ENCODE results near the gene OAS3.
"Not testable (repeated sequence)": the region's sequence is repeated elsewhere in the genome, so short reads cannot be mapped to it uniquely, and the experiment has no call there.

The OAS3 gene

GRCh38 chr12:112950701-112951100, 12.4 kb downstream of the OAS3 start:
- no peak for DNase-seq (ENCODE audit: low read depth, low spot score)

- not testable (repeated sequence) for DNase-seq (ENCODE audit: low read depth, low spot score)
Observed at GRCh38 chr12:112957125-112957524, 18.9 kb downstream of the OAS3 start.

GRCh38 chr12:112961074-112961473, 22.8 kb downstream of the OAS3 start:
- DNase-seq (ENCODE audit: low read depth, low spot score), result no peak

- no peak for DNase-seq (ENCODE audit: low read depth, low spot score)
Observed at GRCh38 chr12:112961536-112961935, 23.3 kb downstream of the OAS3 start.

GRCh38 chr12:112962561-112962960, 24.3 kb downstream of the OAS3 start:
- no peak for DNase-seq (ENCODE audit: low read depth, low spot score)

GRCh38 chr12:112963227-112963861, 25.1 kb downstream of the OAS3 start:
- no peak for DNase-seq (ENCODE audit: low read depth, low spot score)

GRCh38 chr12:112964067-112964670, 25.9 kb downstream of the OAS3 start:
- DNase-seq (ENCODE audit: low read depth, low spot score), result no peak

GRCh38 chr12:112964915-112965314, 26.6 kb downstream of the OAS3 start:
- no peak for DNase-seq (ENCODE audit: low read depth, low spot score)

GRCh38 chr12:112965643-112966042, 27.4 kb downstream of the OAS3 start:
- DNase-seq (ENCODE audit: low read depth, low spot score), result no peak

- no peak for DNase-seq (ENCODE audit: low read depth, low spot score)
Observed at GRCh38 chr12:112967306-112967705, 29.0 kb downstream of the OAS3 start.

- DNase-seq (ENCODE audit: low read depth, low spot score), result no peak
Observed at GRCh38 chr12:112967858-112968257, 29.6 kb downstream of the OAS3 start.

GRCh38 chr12:112969547-112970306, 31.5 kb downstream of the OAS3 start:
- DNase-seq (ENCODE audit: low read depth, low spot score), result no peak

GRCh38 chr12:112970391-112970790, 32.1 kb downstream of the OAS3 start:
- DNase-seq (ENCODE audit: low read depth, low spot score), result no peak

GRCh38 chr12:112971248-112971647, 33.0 kb downstream of the OAS3 start:
- no peak for DNase-seq (ENCODE audit: low read depth, low spot score)

GRCh38 chr12:112973011-112973735, 34.9 kb downstream of the OAS3 start:
- DNase-seq (ENCODE audit: low read depth, low spot score), result no peak

- no peak for DNase-seq (ENCODE audit: low read depth, low spot score)
Observed at GRCh38 chr12:112973818-112974231, 35.6 kb downstream of the OAS3 start.

GRCh38 chr12:112974904-112975303, 36.6 kb downstream of the OAS3 start:
- DNase-seq (ENCODE audit: low read depth, low spot score), result no peak

- DNase-seq (ENCODE audit: low read depth, low spot score), result no peak
Observed at GRCh38 chr12:112977139-112977538, 38.9 kb downstream of the OAS3 start.

GRCh38 chr12:112977641-112978040, 39.4 kb downstream of the OAS3 start:
- no peak for DNase-seq (ENCODE audit: low read depth, low spot score)

GRCh38 chr12:112978163-112979040, 40.1 kb downstream of the OAS3 start, which contains the start of gene OAS2:
OAS2 (plus strand) TSS chr12:112978519; CDS start chr12:112978609, 90 bp downstream.
- DNase-seq (ENCODE audit: low read depth, low spot score), result peak; percentile 58

- no peak for DNase-seq (ENCODE audit: low read depth, low spot score)
Observed at GRCh38 chr12:112979041-112979680, 40.9 kb downstream of the OAS3 start.
